Measurements from ENCODE around the gene VENTX.

The VENTX gene

DNA sequence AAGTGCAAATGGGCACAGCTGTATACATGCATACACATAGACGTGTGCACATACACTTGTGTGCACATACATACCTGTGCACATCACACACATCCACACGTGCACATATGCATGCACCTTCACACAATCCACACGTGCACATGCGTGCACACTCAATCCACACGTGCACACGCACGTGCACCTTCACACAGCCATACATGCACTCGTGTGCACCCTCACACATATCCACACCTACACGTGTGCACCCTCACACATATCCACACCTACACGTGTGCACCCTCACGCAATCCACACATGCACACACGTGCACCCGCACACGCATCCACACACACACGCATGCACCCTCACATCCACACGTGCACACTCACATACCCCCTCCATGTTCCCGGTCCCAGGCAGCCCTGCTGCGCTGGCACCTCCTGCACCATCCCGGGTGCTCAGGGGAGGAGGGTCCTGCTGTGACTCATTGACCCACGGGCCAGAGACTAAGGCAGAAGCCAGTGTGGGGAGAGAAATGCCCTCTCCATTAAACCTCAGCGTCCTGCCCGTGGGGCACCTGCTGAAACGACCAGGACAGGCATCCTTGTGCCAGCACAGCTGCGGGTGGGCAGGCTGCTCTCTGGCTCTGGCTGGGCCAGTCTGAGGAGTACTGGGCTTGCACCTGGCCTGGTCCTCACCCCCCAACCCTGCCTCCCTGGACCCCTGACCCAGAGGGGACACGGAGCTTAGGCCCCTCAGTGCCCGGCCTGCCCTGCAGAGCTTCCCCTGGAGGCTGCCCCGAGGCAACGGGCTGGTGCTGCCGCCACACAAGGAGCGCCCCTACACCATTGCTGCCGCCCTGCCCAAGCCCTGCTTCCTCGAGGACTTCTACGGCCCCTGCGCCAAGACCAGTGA, 25.4 kb upstream of the VENTX start:
- Histone ChIP-seq H3K4me1 (ENCODE audit: control insufficient read depth, insufficient read depth, low read length) (no peaks in the 10 kb centered on the region), H3K4me2 (ENCODE audit: low read length) (no peak overlapping the region), H3K36me3 (ENCODE audit: insufficient read depth, low read length) (no peaks in the 10 kb centered on the region), H3K4me3 (ENCODE audit: low read length) (no peak overlapping the region), H3K9ac (ENCODE audit: low read depth, low read length) (no peak overlapping the region), H3K9me3 (replicated peaks; ENCODE audit: low read length) (peaks cover 4% of the 10 kb centered on the region), H3K27me3 (ENCODE audit: control insufficient read depth, insufficient read depth, low read length) (no peaks in the 10 kb centered on the region)

- no peak overlapping the region for H3K4me3 ChIP-seq (ENCODE audit: low read length)
- H3K9ac ChIP-seq (ENCODE audit: low read depth, low read length) = no peak overlapping the region
- no peaks in the 10 kb centered on the region for H3K4me1 ChIP-seq (ENCODE audit: control insufficient read depth, insufficient read depth, low read length)
- no peak overlapping the region for H3K4me2 ChIP-seq (ENCODE audit: low read length)
- no peaks in the 10 kb centered on the region for H3K36me3 ChIP-seq (ENCODE audit: insufficient read depth, low read length)
- no peaks in the 10 kb centered on the region for H3K27me3 ChIP-seq (ENCODE audit: control insufficient read depth, insufficient read depth, low read length)
- peaks cover 4% of the 10 kb centered on the region for H3K9me3 ChIP-seq (replicated peaks; ENCODE audit: low read length)
Measured at GRCh38 chr10:133212853-133213494, 24.7 kb upstream of the VENTX start.

GRCh38 chr10:133213641-133214467, 23.8 kb upstream of the VENTX start:
- H3K36me3 ChIP-seq (ENCODE audit: insufficient read depth, low read length) = no peaks in the 10 kb centered on the region
- H3K9me3 ChIP-seq (replicated peaks; ENCODE audit: low read length) = peaks cover 2% of the 10 kb centered on the region
- peaks cover 3% of the 10 kb centered on the region for H3K27me3 ChIP-seq (ENCODE audit: control insufficient read depth, insufficient read depth, low read length)
- H3K9ac ChIP-seq (ENCODE audit: low read depth, low read length) = no peak overlapping the region
- H3K4me2 ChIP-seq (ENCODE audit: low read length) = no peak overlapping the region
- no peaks in the 10 kb centered on the region for H3K4me1 ChIP-seq (ENCODE audit: control insufficient read depth, insufficient read depth, low read length)
- no peak overlapping the region for H3K4me3 ChIP-seq (ENCODE audit: low read length)

DNA sequence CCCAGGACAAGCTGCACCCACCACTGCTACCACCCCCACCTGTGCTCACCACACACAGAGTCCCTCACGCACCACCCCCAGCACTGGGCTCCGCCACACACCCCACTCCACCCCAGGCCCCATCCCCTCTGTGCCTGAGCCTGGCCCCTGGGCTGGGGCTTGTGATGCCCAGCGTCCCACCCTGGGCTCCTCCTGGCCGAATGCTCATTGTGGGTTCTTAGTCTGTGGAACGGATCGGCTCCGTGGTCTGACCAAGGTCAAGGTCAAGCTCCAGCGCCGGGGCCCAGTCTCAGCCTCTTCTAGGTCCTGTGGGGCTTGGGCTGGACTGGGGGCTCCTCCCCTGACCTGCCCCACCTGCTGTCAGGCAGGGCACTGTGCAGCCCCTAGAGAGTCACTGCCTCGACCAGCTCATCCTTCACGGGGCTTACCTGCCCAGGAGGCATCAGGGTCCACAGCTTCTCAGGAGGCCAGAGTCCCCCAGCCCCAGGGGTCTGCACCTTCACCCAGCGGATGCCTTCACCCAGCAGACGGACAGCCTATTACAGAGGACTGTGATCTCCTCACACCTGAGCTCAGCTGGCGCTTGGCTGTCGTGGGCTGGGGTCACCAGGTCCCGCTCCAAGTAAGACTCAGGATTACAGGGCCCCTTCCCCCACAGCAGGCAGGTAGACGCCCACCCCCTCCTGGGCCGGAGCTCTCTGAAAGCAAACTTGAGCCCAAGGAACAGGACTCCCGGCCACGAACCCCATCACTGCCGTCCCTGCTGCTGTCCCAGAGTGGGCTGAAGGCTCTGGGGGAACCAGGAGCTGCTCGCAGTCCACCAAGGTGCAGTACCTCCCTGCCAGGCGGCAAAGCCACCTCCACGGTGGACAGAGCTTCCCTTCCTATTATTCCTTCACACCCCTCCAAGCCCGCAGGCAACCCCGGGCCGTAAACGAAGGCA, 22.9 kb upstream of the VENTX start:
- no peak overlapping the region for H3K9ac ChIP-seq (ENCODE audit: low read depth, low read length)
- H3K27me3 ChIP-seq (ENCODE audit: control insufficient read depth, insufficient read depth, low read length) = peaks cover 11% of the 10 kb centered on the region
- H3K9me3 ChIP-seq (replicated peaks; ENCODE audit: low read length) = no peaks in the 10 kb centered on the region
- H3K4me1 ChIP-seq (ENCODE audit: control insufficient read depth, insufficient read depth, low read length) = no peaks in the 10 kb centered on the region
- no peak overlapping the region for H3K4me3 ChIP-seq (ENCODE audit: low read length)
- no peak overlapping the region for H3K4me2 ChIP-seq (ENCODE audit: low read length)
- no peaks in the 10 kb centered on the region for H3K36me3 ChIP-seq (ENCODE audit: insufficient read depth, low read length)

GRCh38 chr10:133215586-133215985, 22.1 kb upstream of the VENTX start:
- Histone ChIP-seq H3K9ac (ENCODE audit: low read depth, low read length) (no peak overlapping the region), H3K9me3 (replicated peaks; ENCODE audit: low read length) (no peaks in the 10 kb centered on the region), H3K4me2 (ENCODE audit: low read length) (no peak overlapping the region), H3K36me3 (ENCODE audit: insufficient read depth, low read length) (no peaks in the 10 kb centered on the region), H3K4me1 (ENCODE audit: control insufficient read depth, insufficient read depth, low read length) (no peaks in the 10 kb centered on the region), H3K27me3 (ENCODE audit: control insufficient read depth, insufficient read depth, low read length) (peaks cover 11% of the 10 kb centered on the region), H3K4me3 (ENCODE audit: low read length) (no peak overlapping the region)

DNA sequence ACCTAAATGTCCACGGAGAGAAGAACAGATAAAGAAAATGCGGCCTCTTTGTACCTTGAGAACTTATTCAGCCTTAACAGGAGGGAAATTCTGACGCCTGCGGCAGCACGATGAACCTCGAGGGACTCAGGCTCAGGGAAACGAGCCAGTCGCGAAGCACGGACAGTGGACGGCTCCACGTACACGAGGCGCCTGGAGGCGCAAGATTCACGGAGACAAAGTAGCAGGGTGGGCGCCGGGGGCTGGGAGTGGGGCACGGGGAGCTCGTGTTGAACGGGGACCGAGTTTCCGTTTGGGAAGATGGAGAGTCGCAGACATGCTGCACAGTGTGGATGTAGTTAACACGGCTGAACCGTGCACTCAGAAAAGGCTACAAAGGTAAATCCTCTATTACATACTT, 20.9 kb upstream of the VENTX start:
- Histone ChIP-seq H3K4me3 (ENCODE audit: low read length) (no peak overlapping the region), H3K27me3 (ENCODE audit: control insufficient read depth, insufficient read depth, low read length) (peaks cover 14% of the 10 kb centered on the region), H3K36me3 (ENCODE audit: insufficient read depth, low read length) (no peaks in the 10 kb centered on the region), H3K4me1 (ENCODE audit: control insufficient read depth, insufficient read depth, low read length) (no peaks in the 10 kb centered on the region), H3K9me3 (replicated peaks; ENCODE audit: low read length) (no peaks in the 10 kb centered on the region), H3K9ac (ENCODE audit: low read depth, low read length) (no peak overlapping the region), H3K4me2 (ENCODE audit: low read length) (no peak overlapping the region)

GRCh38 chr10:133217800-133218589, 19.7 kb upstream of the VENTX start:
- Histone ChIP-seq H3K9me3 (replicated peaks; ENCODE audit: low read length) (no peaks in the 10 kb centered on the region), H3K4me1 (ENCODE audit: control insufficient read depth, insufficient read depth, low read length) (no peaks in the 10 kb centered on the region), H3K27me3 (ENCODE audit: control insufficient read depth, insufficient read depth, low read length) (peaks cover 14% of the 10 kb centered on the region), H3K36me3 (ENCODE audit: insufficient read depth, low read length) (no peaks in the 10 kb centered on the region), H3K9ac (ENCODE audit: low read depth, low read length) (no peak overlapping the region), H3K4me2 (ENCODE audit: low read length) (no peak overlapping the region), H3K4me3 (ENCODE audit: low read length) (no peak overlapping the region)

DNA sequence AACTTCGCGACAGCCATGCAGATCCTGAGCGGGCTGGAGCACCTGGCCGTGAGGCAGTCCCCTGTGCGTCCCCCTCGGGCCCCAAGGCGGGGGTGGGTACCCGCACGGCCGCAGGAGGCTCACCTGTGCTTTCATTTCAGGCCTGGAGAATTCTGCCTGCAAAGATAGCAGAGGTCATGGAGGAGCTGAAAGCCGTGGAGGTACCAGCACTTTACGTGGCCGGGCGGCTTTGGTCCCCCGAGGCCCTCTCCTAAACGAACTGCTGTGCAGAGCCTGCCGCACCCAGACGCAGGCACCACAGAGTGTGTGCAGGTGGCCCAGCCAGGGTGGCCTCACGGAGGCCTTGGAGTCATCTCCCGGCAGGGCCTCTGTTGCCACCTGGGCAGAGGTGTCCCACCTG, 18.8 kb upstream of the VENTX start:
- H3K4me1 ChIP-seq (ENCODE audit: control insufficient read depth, insufficient read depth, low read length) = no peaks in the 10 kb centered on the region
- no peak overlapping the region for H3K4me3 ChIP-seq (ENCODE audit: low read length)
- H3K9me3 ChIP-seq (replicated peaks; ENCODE audit: low read length) = no peaks in the 10 kb centered on the region
- no peak overlapping the region for H3K9ac ChIP-seq (ENCODE audit: low read depth, low read length)
- H3K4me2 ChIP-seq (ENCODE audit: low read length) = no peak overlapping the region
- H3K36me3 ChIP-seq (ENCODE audit: insufficient read depth, low read length) = no peaks in the 10 kb centered on the region
- peaks cover 15% of the 10 kb centered on the region for H3K27me3 ChIP-seq (ENCODE audit: control insufficient read depth, insufficient read depth, low read length)

GRCh38 chr10:133219782-133220181, 17.9 kb upstream of the VENTX start:
- no peaks in the 10 kb centered on the region for H3K4me1 ChIP-seq (ENCODE audit: control insufficient read depth, insufficient read depth, low read length)
- H3K4me2 ChIP-seq (ENCODE audit: low read length) = no peak overlapping the region
- no peaks in the 10 kb centered on the region for H3K9me3 ChIP-seq (replicated peaks; ENCODE audit: low read length)
- no peak overlapping the region for H3K9ac ChIP-seq (ENCODE audit: low read depth, low read length)
- H3K4me3 ChIP-seq (ENCODE audit: low read length) = no peak overlapping the region
- peaks cover 24% of the 10 kb centered on the region for H3K27me3 ChIP-seq (ENCODE audit: control insufficient read depth, insufficient read depth, low read length)
- no peaks in the 10 kb centered on the region for H3K36me3 ChIP-seq (ENCODE audit: insufficient read depth, low read length)

DNA sequence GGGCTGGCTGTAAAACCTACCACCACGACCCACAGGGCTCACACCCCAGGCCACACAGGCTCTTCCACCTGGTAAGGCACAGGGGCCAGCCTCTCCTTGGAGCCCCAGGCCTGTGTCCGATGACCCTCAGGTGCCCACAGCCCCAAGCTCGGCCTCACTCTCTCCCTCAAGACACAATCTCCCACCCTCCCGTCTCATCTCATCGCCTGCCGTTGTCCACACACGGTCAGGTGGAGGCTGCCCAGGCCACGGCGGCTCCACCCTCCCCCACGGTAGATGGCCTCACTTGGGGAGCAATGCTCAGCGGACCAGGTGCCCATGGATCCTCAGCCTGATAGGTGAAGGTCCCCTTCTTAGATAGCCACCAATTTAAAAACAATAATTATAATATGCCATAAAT, 16.3 kb upstream of the VENTX start:
- H3K4me1 ChIP-seq (ENCODE audit: control insufficient read depth, insufficient read depth, low read length) = no peaks in the 10 kb centered on the region
- H3K4me3 ChIP-seq (ENCODE audit: low read length) = no peak overlapping the region
- H3K27me3 ChIP-seq (ENCODE audit: control insufficient read depth, insufficient read depth, low read length) = peaks cover 37% of the 10 kb centered on the region
- no peak overlapping the region for H3K9ac ChIP-seq (ENCODE audit: low read depth, low read length)
- H3K36me3 ChIP-seq (ENCODE audit: insufficient read depth, low read length) = no peaks in the 10 kb centered on the region
- no peaks in the 10 kb centered on the region for H3K9me3 ChIP-seq (replicated peaks; ENCODE audit: low read length)
- no peak overlapping the region for H3K4me2 ChIP-seq (ENCODE audit: low read length)

Data from skeletal muscle satellite cell (primary cell).